Left colon (tissue), 2 donors: ENCODE data around the gene ATXN7L1. TPM values are rescaled to one million over a fixed set of nuclear protein-coding genes. Genes with fewer than 3 reads are reported as not detected.
"Not testable (repeated sequence)": the region's sequence is repeated elsewhere in the genome, so short reads cannot be mapped to it uniquely, and the experiment has no call there.

Source experiments
- ATAC-seq: fragments of 200-7000 bp; cut with Tn5 transposase; one replicate; pipeline ENCODE4 v1.9.1; 2020; ENCODE audit warnings: mild to moderate bottlenecking, moderate library complexity
- DNase-seq, 2 donors: peaks; one replicate each; pipeline ENCODE4 v3.0.0-alpha.2; 2020
- intact Hi-C, 2 donors: fragments of 100-400 bp; cut with DNase I in 1 of 2; cut with micrococcal nuclease in 1 of 2; formaldehyde crosslinking; loops; one replicate each; pipeline versions ENCODE4 v1.11.2 to v1.14.0; 2022; cut with DNase I, micrococcal nuclease
- total RNA-seq, 2 donors: library from RNA; stranded (reverse); fragmentation: NEBNext Ultra II Directional; extraction: Animal tissue kit (Norgen Biotek cat#: 25700); gene quantifications; one replicate each; pipeline ENCODE4 v1.2.1, GENCODE V29; 2021
- donor health status: DM: no; HTN: no; CAD: no.
- donor health status: DM: yes; HTN: yes; CAD: no.

Gene ATXN7L1
- total RNA-seq, 2 donors from 2014 or later: 19.6 to 22.1 TPM

- DNase-seq (no peak), ATAC-seq (no peak)
- intact Hi-C loops: no loop called here
Observed at GRCh38 chr7:105703207-105703930, 173.0 kb downstream of the ATXN7L1 start.

GRCh38 chr7:105699568-105700236, 176.7 kb downstream of the ATXN7L1 start:
- no peak for DNase-seq
- intact Hi-C loops: no loop called here
- ATAC-seq: no peak

GRCh38 chr7:105698531-105698930, 177.9 kb downstream of the ATXN7L1 start:
- DNase-seq (no peak), ATAC-seq (no peak)
- intact Hi-C loops: no loop called here

GRCh38 chr7:105697753-105698152, 178.6 kb downstream of the ATXN7L1 start:
- ATAC-seq: no peak
- intact Hi-C loops: no loop called here
- DNase-seq: no peak

DNA sequence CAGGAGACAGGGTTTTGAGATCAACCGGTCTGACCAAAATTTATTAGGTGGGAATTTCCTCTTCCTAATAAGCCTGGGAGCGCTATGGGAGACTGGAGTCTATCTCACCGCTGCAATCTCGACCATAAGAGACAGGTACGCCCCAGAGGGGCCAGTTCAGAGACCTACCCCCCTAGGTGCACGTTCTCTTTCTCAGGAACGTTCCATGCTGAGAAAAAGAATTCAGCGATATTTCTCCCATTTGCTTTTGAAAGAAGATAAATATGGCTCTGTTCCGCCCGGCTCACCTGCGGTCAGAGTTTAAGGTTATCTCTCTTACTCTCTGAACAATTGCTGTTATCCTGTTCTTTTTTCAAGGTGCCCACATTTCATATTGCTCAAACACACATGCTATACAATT, 179.2 kb downstream of the ATXN7L1 start:
- ATAC-seq, DNase-seq, intact Hi-C loops: not testable (repeated sequence)

GRCh38 chr7:105693576-105693975, 182.8 kb downstream of the ATXN7L1 start:
- intact Hi-C loops: no loop called here
- no peak for ATAC-seq
- no peak for DNase-seq

DNA sequence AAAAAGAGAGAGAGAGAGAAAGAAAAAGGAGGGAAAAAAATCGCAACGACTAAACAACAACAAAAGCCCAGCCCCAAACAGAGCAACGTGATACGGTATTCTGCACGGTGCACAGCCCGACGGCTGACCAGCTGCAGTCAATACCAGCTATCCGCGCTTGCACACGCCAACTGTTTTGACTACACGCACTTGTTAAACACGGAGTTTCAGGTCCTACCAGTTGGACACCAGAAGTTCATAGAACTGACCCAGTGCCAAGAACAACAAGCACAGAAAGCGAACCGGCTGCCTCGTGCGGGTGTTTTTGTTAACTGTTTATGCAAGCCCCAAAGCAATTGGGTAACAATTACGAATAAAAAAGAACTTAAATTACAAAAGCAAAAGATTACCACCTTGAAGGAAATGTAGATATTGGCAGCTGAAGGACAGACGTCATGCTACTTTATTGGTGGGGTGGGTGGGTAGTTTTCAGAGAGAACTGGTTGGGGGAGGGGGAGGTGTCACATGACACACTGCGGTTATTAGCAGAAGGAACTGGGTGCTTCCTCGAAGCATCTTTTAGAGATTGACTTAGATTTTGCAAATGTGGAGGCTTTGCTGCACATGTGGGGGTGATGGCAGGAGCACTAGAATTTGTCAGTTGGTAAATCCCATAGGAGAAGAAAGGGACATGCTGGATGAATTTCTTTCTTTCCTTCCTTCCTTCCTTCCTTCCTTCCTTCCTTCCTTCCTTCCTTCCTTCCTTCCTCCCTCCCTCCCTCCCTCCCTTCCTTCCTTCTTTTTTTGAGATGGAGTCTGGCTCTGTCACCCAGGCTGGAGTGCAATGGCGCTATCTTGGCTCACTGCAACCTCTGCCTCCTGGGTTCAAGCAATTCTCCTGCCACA, 184.5 kb downstream of the ATXN7L1 start:
- intact Hi-C loops: no loop called here
- DNase-seq: peak; percentile 64 to 67
- ATAC-seq: peak; percentile 92

DNA sequence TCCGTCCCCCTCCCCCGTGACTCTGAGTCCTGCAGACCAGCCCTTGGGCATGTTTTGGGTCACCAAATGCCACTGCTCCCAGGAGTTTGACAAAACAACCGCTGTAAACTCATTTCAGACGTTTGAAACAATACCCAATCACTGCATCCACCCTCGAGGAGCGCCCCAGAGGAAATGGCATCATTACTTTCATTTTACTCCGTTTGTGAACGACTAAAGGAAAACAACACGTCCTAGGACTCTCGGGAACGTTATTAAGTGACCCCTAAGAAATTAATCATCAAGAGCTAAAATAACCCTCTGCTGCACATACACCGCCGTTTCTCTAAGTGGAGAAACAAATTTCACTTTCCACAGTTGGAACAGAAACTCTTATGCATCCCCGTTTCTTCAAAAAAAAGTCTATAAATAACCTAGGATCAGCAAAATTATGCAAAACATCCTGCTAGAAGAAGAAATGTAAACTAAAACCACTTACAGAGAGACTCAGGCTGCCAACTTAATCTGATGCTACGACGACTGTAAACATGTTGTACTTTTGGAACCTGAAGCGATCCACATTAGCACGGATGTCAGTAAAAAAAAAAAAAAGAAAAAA, 185.2 kb downstream of the ATXN7L1 start:
- ATAC-seq (peak; percentile 39), DNase-seq (no peak)
- intact Hi-C loops: no loop called here

DNA sequence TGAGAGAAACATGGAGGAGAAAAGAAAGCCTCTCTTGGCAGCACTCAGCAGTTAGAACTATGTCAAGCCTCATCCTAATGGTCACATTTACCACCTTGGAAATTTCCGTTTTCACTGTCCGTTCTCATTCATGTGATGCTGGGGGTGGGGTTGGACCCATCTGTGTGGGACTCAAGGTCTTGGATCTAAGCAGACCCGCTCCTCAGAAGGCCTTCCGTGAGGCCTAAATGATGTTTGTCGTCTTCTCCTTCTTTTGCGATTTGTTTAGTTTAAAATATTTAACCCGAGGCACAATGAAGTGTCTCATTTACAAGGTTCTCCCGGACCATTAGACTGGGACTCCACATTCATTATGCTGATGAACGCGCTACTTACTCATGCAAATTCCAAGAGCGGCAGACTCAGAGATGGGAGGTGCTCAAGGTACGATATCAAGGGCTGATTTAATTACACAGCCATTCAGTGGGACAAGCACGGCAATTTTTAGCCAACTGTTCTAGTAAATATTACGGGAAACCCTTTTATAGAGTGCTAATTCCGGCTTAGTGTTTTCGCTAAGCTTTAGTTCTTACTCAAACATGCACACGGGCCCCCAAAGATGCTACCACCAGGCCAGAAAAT, 186.0 kb downstream of the ATXN7L1 start:
- intact Hi-C loops: no loop called here
- ATAC-seq: no peak
- DNase-seq: no peak

GRCh38 chr7:105689067-105689819, 187.2 kb downstream of the ATXN7L1 start:
- intact Hi-C loops: no loop called here
- ATAC-seq: no peak
- no peak for DNase-seq

DNA sequence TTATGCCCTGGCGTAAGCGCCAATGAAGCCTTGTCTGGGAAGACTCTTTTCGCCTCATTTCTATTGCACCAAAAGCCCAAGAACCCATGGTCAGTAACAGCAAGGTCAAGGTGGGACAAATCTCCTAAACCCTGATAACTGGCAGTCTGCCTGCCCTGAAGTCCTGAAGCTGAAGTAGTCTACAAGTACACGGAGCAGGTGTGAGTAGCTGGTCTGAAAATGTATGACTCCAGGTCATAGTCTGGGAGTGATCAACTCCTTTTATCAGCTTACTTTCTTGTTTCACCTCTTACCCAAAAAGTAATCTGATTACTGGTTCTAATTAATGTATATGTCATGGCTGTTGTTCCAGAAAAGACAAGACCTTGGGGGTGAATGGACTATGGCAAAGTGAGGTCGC, 187.8 kb downstream of the ATXN7L1 start:
- no peak for DNase-seq

DNA sequence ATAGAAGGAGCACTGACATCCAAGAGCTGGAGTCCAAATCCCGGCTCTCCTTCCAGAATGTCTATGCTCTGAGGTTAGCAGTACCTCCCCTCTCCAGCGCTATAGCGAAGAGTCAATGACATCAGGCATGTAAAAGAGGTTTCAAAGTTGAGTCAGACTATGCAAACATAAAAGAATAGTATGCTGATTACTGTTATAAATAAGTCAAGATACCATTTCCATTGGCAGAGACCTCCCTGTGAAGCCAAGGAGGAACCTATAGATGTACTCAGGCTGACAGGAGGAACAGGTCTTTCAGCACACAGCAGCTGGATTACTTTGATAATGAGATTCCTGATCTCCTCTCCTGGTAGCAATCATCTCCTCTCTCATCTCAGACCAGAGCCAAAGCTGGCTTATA, 191.2 kb downstream of the ATXN7L1 start:
- DNase-seq (no peak), ATAC-seq (no peak)
- intact Hi-C loops: no loop called here

More for the DNA sequence above, 187.8 kb downstream of the ATXN7L1 start:
- ATAC-seq: no peak
- intact Hi-C loops: no loop called here

- intact Hi-C loops: no loop called here
- ATAC-seq: no peak
- no peak for DNase-seq
Observed at GRCh38 chr7:105682341-105683060, 193.9 kb downstream of the ATXN7L1 start.

DNA sequence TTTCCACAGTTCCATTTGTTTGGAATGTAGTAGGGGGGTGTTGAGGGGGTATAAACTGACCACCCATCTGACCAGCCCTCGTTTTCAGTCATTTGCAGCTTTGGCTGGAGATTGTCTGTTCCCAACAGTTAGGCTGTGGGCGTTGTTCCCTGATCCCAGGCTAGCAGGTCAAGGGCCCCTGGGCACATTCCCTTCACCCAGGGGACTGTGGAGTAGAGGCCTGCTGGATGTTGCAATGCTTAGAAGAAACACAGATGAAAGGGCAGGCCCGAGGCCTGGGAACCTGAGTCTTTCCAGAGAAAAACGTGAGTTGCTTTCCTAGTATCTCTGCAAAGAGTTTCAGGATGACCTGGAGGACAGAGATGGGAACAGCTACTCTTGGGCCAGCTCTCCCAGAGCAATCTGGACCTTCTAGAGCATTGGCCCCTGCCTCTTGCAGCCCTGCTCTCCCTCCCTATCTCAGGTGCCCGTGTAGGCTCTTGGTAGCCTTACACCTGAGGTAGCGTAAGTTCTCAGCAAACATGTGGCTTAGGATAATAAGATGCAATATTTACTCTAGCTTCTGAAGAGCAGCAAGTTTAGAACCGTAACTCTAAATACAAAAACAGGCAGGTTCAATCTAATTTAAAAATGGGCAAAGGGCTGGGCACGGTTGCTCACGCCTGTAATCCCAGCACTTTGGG, 195.8 kb downstream of the ATXN7L1 start:
- no peak for ATAC-seq
- intact Hi-C loops: no loop called here
- DNase-seq: no peak

DNA sequence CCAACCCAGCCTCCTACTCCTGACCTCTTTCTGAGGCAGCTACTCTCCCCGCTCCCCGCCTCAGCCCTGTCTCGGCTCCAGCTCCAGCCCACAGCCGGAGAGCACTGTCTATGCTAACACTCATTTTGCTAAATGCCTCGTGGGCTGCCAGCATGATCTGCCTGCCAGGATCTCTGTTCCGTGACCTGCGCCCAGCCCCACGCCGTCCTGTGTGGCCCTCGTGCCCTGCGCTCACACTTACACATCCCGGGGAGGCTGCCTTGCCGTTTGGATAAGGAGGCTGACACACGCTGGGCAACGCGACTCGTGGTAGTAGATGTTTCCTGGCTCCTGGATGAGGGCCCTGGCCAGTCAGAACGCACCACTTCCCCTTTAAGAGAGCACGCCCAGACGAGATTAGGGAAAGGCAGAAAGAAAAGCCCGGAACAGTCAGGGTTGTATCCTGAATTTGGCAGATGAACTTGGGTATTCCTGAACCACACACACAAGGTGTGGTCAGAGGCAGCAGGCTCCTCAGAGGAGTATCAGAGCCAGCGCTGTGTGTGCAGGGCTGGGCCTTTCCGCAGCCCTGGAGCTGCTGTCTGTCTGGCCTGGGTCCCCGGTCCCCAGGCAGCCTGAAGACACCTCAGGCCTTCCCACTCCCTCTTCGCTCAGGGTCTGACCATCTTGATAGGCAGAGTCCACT, 197.4 kb downstream of the ATXN7L1 start:
- intact Hi-C loops: no loop called here
- ATAC-seq (peak; percentile 86), DNase-seq (peak; percentile 77 to 85)

GRCh38 chr7:105677817-105678573, 198.4 kb downstream of the ATXN7L1 start:
- intact Hi-C loops: no loop called here
- DNase-seq: peak; percentile 54 to 71
- peak; percentile 74 for ATAC-seq
